Measurements from ENCODE around the gene REN.

Gene REN

GRCh38 chr1:204152310-204153044 lies 13.7 kb downstream of the REN start:
- DNase-seq: no peak

- peak; percentile 59 for DNase-seq
These were observed 14.4 kb downstream of the REN start, which contains the start of gene ETNK2 for GRCh38 chr1:204151552-204152309. ETNK2 (minus strand) TSS chr1:204152044; CDS start chr1:204151852, 192 bp downstream.

- DNase-seq: no peak
These were observed 15.2 kb downstream of the REN start for GRCh38 chr1:204150702-204151551.

GRCh38 chr1:204149635-204150565 lies 16.2 kb downstream of the REN start:
- no peak for DNase-seq

- no peak for DNase-seq
These were observed 17.0 kb downstream of the REN start for GRCh38 chr1:204149107-204149506.

GRCh38 chr1:204147406-204148383 lies 18.4 kb downstream of the REN start:
- DNase-seq: no peak

- DNase-seq: no peak
These were observed 19.2 kb downstream of the REN start for GRCh38 chr1:204146965-204147364.

- no peak for DNase-seq
These were observed 19.8 kb downstream of the REN start for GRCh38 chr1:204146309-204146708.

- DNase-seq: no peak
These were observed 21.1 kb downstream of the REN start for GRCh38 chr1:204145033-204145504.

- DNase-seq: no peak
These were observed 22.7 kb downstream of the REN start for GRCh38 chr1:204143276-204144041.

GRCh38 chr1:204142032-204142974 lies 23.8 kb downstream of the REN start:
- DNase-seq: no peak

GRCh38 chr1:204141131-204141530 lies 25.0 kb downstream of the REN start:
- DNase-seq: no peak

GRCh38 chr1:204139952-204140351 lies 26.2 kb downstream of the REN start:
- no peak for DNase-seq

GRCh38 chr1:204139088-204139487 lies 27.0 kb downstream of the REN start:
- no peak for DNase-seq

- no peak for DNase-seq
These were observed 29.3 kb downstream of the REN start for GRCh38 chr1:204136814-204137213.

- DNase-seq: no peak
These were observed 32.0 kb downstream of the REN start for GRCh38 chr1:204134103-204134502.

- no peak for DNase-seq
These were observed 33.4 kb downstream of the REN start for GRCh38 chr1:204132718-204133117.

GRCh38 chr1:204131978-204132377 lies 34.2 kb downstream of the REN start:
- DNase-seq: no peak
